Loucy (cell line): ENCODE data around the gene EPHA2.

Source experiments
- CTCF ChIP-seq: fragments of 200-600 bp; sonication (generic); conservative IDR thresholded peaks from 2 replicates; pipeline ENCODE4 v1.5.1; 2014; ENCODE audit warnings: mild to moderate bottlenecking, antibody characterized with exemption, low read length
- EZH2phosphoT487 ChIP-seq: fragments of 200-600 bp; IDR thresholded peaks from 2 replicates; pipeline ENCODE4 v1.6.1; 2018; ENCODE audit warnings: antibody characterized with exemption, mild to moderate bottlenecking, moderate library complexity, borderline replicate concordance

GRCh38 chr1:16077406-16078245, 78.2 kb downstream of the EPHA2 start:
- TF ChIP-seq CTCF (no peak), EZH2phosphoT487 (no peak)
